Keratinocyte (primary cell): ENCODE measurements around the gene C2CD5. TPM values are rescaled to one million over a fixed set of nuclear protein-coding genes. Genes with fewer than 3 reads are reported as not detected.
"Not testable (repeated sequence)": the region's sequence is repeated elsewhere in the genome, so short reads cannot be mapped to it uniquely, and the experiment has no call there.

Experiments used
- DNase-seq: peaks from one replicate; pipeline ENCODE4 v3.0.0-alpha.2; 2011; ENCODE audit warnings: low read depth, missing footprints, low spot score
- FAIRE-seq: peaks from 2 replicates; lab custom pipeline; 2011; peaks lifted over from hg19 to GRCh38; lab: Jason Lieb, UNC
- H2AFZ ChIP-seq: 2 replicates; pipeline ENCODE4 v1.6.0; 2012; ENCODE audit warnings: low read length, control low read depth, inconsistent platforms; ENCODE audit not compliant: control insufficient read depth
- H3K27ac ChIP-seq: 2 replicates; pipeline ENCODE4 v1.5.1; 2011; ENCODE audit warnings: low read length; ENCODE audit not compliant: control insufficient read depth, insufficient read depth
- H3K27me3 ChIP-seq: 3 replicates; pipeline ENCODE4 v1.6.0; 2011; ENCODE audit warnings: low read length; ENCODE audit not compliant: control insufficient read depth, insufficient read depth; ENCODE audit errors: extremely low read depth
- H3K36me3 ChIP-seq, 2 experiments: 2 replicates in 1 of 2; 3 replicates in 1 of 2; pipeline ENCODE4 v1.5.1; 2011; ENCODE audit warnings: low read length in 2 of 2, mild to moderate bottlenecking in 1 of 2; ENCODE audit not compliant: control insufficient read depth in 2 of 2, insufficient read depth in 2 of 2; ENCODE audit errors: extremely low read depth in 1 of 2
- H3K4me1 ChIP-seq: 3 replicates; pipeline ENCODE4 v1.5.1; 2011; ENCODE audit warnings: low read length; ENCODE audit not compliant: control insufficient read depth, insufficient read depth; ENCODE audit errors: extremely low read depth
- H3K4me2 ChIP-seq: 3 replicates; pipeline ENCODE4 v1.6.0; 2011; ENCODE audit warnings: low read depth, low read length; ENCODE audit not compliant: control insufficient read depth, insufficient read depth; ENCODE audit errors: extremely low read depth
- H3K4me3 ChIP-seq, 3 experiments: fragments of 200-600 bp in 1 of 3; sonication (generic) in 1 of 3; 2 replicates in 2 of 3; 3 replicates in 1 of 3; pipeline ENCODE4 v1.5.1; 2011 to 2016; ENCODE audit warnings: low read length in 3 of 3, mild to moderate bottlenecking in 3 of 3, control low read depth in 2 of 3, inconsistent platforms in 1 of 3, low read depth in 1 of 3, mixed read lengths in 1 of 3, mixed run types in 1 of 3, moderate library complexity in 1 of 3; ENCODE audit not compliant: control insufficient read depth in 2 of 3, insufficient read depth in 2 of 3; ENCODE audit errors: extremely low read depth in 1 of 3
- H3K79me2 ChIP-seq: 2 replicates; pipeline ENCODE4 v1.6.0; 2012; ENCODE audit warnings: low read length; ENCODE audit not compliant: control insufficient read depth, insufficient read depth
- H3K9ac ChIP-seq: 3 replicates; pipeline ENCODE4 v1.6.0; 2011; ENCODE audit warnings: low read length; ENCODE audit not compliant: control insufficient read depth, insufficient read depth; ENCODE audit errors: extremely low read depth
- H3K9me1 ChIP-seq: 3 replicates; pipeline ENCODE4 v1.6.0; 2011; ENCODE audit warnings: low read length; ENCODE audit not compliant: control insufficient read depth, insufficient read depth; ENCODE audit errors: extremely low read depth
- H3K9me3 ChIP-seq: 2 replicates; pipeline ENCODE4 v1.5.1; 2012; ENCODE audit warnings: low read depth, low read length; ENCODE audit not compliant: control insufficient read depth
- H4K20me1 ChIP-seq: 3 replicates; pipeline ENCODE4 v1.6.0; 2011; ENCODE audit warnings: low read length; ENCODE audit not compliant: control insufficient read depth, insufficient read depth; ENCODE audit errors: extremely low read depth
- CTCF ChIP-seq, 3 experiments: IDR thresholded peaks in 1 of 3; conservative IDR thresholded peaks in 1 of 3; optimal IDR thresholded peaks in 1 of 3; 2 replicates in 2 of 3; 3 replicates in 1 of 3; pipeline versions ENCODE3 to v1.5.1; 2011; ENCODE audit warnings: low read length in 3 of 3, mild to moderate bottlenecking in 3 of 3, moderate library complexity in 2 of 3, control low read depth in 1 of 3, inconsistent platforms in 1 of 3; ENCODE audit not compliant: insufficient read depth in 2 of 3; ENCODE audit errors: extremely low read depth in 1 of 3
- EZH2 ChIP-seq: IDR thresholded peaks from one replicate; pipeline ENCODE4 v1.6.1; 2012; ENCODE audit warnings: inconsistent platforms, mild to moderate bottlenecking, low read length, moderate library complexity
- dilution Hi-C: fragments of 300-500 bp; cut with MboI; formaldehyde crosslinking; loops from one replicate; pipeline ENCODE4 v1.7.0; 2020; ENCODE audit warnings: low sequenced_read_pairs; ENCODE audit not compliant: extremely low pct_ligation_motif_present
- polyA plus RNA-seq, 5 experiments: library from polyadenylated mRNA; depleted of rRNA in 3 of 5; stranded (reverse) in 3 of 5; stranded (forward) in 1 of 5; unstranded in 1 of 5; fragments of >200 nt; gene quantifications; 1 replicate in 1 of 5; 2 replicates in 3 of 5; 3 replicates in 1 of 5; pipeline versions ENCODE4 v1.2.1 to v1.2.3, GENCODE V29; 2011 to 2012; ENCODE audit warnings: missing spikeins in 2 of 5, low read depth in 1 of 5, low replicate concordance in 1 of 5

Gene C2CD5
- polyA plus RNA-seq, 1 donor (not counting 4 experiments of a cell fraction or from before 2014, with no cell fraction given) = 17.7 TPM

GRCh38 chr12:22447223-22447622 is 97.1 kb downstream of the C2CD5 start:
- no peak for DNase-seq
- Histone ChIP-seq H3K4me2 (no peak overlapping the region), H4K20me1 (no peaks in the 10 kb centered on the region), H3K79me2 (no peaks in the 10 kb centered on the region), H3K4me1 (no peaks in the 10 kb centered on the region), H3K36me3 (no peaks in the 10 kb centered on the region), H2AFZ (peak overlapping the region; percentile 27), H3K9ac (no peak overlapping the region), H3K9me3 (no peaks in the 10 kb centered on the region), H3K9me1 (no peaks in the 10 kb centered on the region), H3K27ac (no peak overlapping the region), H3K27me3 (no peaks in the 10 kb centered on the region), H3K4me3 (no peak overlapping the region)
- FAIRE-seq = no peak
- dilution Hi-C loops = no loop called here
- no peak for TF ChIP-seq EZH2
- no peak for TF ChIP-seq CTCF (optimal IDR thresholded peaks at IDR 0.05 in 1 of 3, IDR thresholded peaks at IDR 0.05 in 1 of 3, conservative IDR thresholded peaks at IDR 0.05 in 1 of 3; ENCODE audit: extremely low read depth in 1 of 3, insufficient read depth in 2 of 3, low read length in 3 of 3)

DNA sequence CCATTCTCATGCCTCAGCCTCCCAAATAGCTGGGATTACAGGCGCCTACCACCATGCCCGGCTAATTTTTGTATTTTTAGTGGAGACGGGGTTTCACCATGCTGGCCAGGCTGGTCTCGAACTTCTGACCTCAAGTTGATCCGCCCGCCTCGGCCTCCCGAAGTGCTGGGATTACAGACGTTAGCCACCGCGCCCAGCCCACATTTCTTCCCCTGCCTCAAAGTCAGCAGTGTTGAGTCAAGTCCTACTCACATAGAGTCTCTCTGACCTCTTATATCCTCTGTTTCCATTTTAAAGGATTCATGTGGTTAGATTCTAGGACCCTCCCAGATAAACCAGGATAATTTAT is 100.1 kb downstream of the C2CD5 start:
- H3K9ac ChIP-seq, FAIRE-seq, DNase-seq, dilution Hi-C loops, H3K79me2 ChIP-seq, H3K9me1 ChIP-seq, H3K36me3 ChIP-seq, H3K9me3 ChIP-seq, H3K27me3 ChIP-seq, H3K4me2 ChIP-seq, H3K27ac ChIP-seq, H4K20me1 ChIP-seq, H3K4me3 ChIP-seq, H3K4me1 ChIP-seq, H2AFZ ChIP-seq: not testable (repeated sequence)
